LNCaP clone FGC (cell line): ENCODE measurements around the gene TNS1.

Experiments
- DNase-seq: peaks from one replicate; pipeline ENCODE4 v3.0.0-alpha.2; 2011; ENCODE audit warnings: low read depth
- H3K4me3 ChIP-seq: 2 replicates; pipeline ENCODE4 v1.5.1; 2011; ENCODE audit warnings: mild to moderate bottlenecking, low read depth, low read length, control low read depth
- CTCF ChIP-seq: IDR thresholded peaks from 2 replicates; pipeline ENCODE4 v1.5.1; 2012; ENCODE audit warnings: mild to moderate bottlenecking; ENCODE audit not compliant: control insufficient read depth, insufficient read depth; ENCODE audit errors: extremely low read depth

The TNS1 gene

DNA sequence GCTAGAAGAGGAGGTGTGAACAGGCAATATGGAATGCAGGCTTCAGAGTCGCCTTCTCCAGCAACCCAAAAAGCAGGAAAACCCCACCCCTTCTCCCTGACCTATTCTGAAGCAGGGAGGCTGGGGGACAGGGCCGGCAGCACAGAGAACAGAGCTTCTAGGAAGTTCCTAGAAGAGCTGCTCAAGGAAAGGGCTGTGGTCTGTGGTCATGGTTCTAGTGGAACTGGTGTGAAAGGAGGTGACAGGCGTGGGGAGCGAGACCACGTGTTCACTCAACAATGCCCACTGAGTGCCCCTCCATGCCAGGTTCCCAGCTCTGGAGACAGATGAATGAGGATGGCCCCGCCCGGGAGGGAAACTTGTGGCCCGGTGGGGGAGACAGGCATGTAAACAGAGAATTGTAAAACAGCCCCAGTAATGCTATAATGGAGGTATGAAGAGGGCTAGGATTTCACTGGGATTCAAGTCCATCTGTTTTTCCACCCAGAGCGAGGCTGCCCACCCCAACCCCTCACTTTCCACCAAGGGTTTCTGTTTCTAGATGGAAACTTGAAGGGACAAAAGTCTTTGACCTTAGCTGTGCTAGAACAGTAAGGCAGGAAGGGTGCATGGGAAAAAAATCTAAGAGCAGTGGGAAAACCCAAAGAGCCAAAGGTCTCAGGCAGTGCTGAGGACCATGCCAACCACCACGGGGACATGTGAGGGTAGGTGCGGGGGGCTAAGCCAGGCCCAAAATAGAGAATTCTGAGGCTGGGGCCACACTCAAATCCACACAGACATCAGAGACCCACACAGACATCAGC, 71.8 kb downstream of the TNS1 start:
- no peak for TF ChIP-seq CTCF
- no peak overlapping the region for H3K4me3 ChIP-seq
- no peak for DNase-seq

- DNase-seq = no peak
- no peak overlapping the region for H3K4me3 ChIP-seq
- TF ChIP-seq CTCF = no peak
These were observed 72.8 kb downstream of the TNS1 start for GRCh38 chr2:217929757-217930707.

GRCh38 chr2:217929272-217929671, 73.5 kb downstream of the TNS1 start:
- H3K4me3 ChIP-seq = no peak overlapping the region
- TF ChIP-seq CTCF = no peak
- DNase-seq = no peak

GRCh38 chr2:217928324-217929181, 74.2 kb downstream of the TNS1 start:
- no peak for TF ChIP-seq CTCF
- no peak overlapping the region for H3K4me3 ChIP-seq
- no peak for DNase-seq

- H3K4me3 ChIP-seq = no peak overlapping the region
- no peak for DNase-seq
- no peak for TF ChIP-seq CTCF
These were observed 75.0 kb downstream of the TNS1 start for GRCh38 chr2:217927601-217928323.

- H3K4me3 ChIP-seq = no peak overlapping the region
- TF ChIP-seq CTCF = no peak
- DNase-seq = no peak
These were observed 76.0 kb downstream of the TNS1 start for GRCh38 chr2:217926801-217927200.
